ENCODE data around the gene PUM2.

GRCh38 chr2:20384953-20385352, 34.3 kb upstream of the PUM2 start:
- TF ChIP-seq POLR2A (IDR thresholded peaks at IDR 0.05), result no peak
- TF ChIP-seq CTCF (IDR thresholded peaks at IDR 0.05 in 4 of 5, conservative IDR thresholded peaks at IDR 0.05 in 1 of 5), result no peak

All from gastrocnemius medialis (tissue), 4 donors.